NAMALWA (cell line): ENCODE results near the gene INTS7.
"Not testable (repeated sequence)": the region's sequence is repeated elsewhere in the genome, so short reads cannot be mapped to it uniquely, and the experiment has no call there.

Experiments used
- DNase-seq: peaks from one replicate; pipeline ENCODE4 v3.0.0-alpha.2; 2015; ENCODE audit warnings: low spot score

The INTS7 gene

DNA sequence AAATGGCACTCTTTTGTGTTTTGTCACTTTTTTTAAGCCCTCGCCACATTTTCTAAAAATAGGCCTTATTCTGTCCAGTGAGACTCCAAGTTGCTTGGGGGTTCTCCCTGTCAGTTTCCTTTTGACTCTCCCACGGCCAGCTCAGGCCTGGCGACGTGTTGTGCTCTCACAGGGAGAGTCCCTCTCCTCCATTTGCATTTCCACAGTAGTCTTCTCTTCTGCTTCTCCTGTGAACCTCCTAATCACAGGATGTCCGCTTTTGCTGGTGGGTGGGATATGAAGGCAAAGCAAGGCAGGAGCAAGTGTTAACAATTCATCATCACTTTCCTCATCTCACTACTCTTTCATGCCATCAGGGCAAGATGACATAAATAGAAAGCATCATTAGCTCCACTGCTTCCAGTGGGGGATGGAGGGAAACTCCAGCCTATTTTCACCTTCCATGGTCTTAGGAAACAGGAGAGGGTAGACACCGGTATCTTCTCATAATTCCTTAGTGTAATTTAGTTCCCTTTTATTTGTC is 99.8 kb downstream of the INTS7 start:
- no peak for DNase-seq

- no peak for DNase-seq
These were observed 101.2 kb downstream of the INTS7 start for GRCh38 chr1:211933946-211934714.

DNA sequence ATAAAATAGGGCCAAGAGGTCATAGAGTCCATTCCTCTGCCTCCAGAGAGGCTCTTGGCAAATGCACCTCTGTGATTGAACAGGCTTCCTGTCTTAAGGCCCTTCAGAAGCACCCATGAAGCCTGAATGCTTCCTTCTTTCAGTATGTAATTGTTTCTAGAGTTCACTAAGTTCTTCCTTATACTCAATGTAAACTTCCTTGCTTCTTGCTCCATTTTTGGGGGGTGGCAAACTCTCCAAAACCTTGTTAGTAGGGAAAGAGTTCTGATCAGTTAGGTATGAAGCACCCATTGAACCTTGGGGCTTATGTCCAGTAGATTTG is 102.5 kb downstream of the INTS7 start:
- DNase-seq: no peak

GRCh38 chr1:211932231-211932932 is 103.0 kb downstream of the INTS7 start:
- DNase-seq: no peak

DNA sequence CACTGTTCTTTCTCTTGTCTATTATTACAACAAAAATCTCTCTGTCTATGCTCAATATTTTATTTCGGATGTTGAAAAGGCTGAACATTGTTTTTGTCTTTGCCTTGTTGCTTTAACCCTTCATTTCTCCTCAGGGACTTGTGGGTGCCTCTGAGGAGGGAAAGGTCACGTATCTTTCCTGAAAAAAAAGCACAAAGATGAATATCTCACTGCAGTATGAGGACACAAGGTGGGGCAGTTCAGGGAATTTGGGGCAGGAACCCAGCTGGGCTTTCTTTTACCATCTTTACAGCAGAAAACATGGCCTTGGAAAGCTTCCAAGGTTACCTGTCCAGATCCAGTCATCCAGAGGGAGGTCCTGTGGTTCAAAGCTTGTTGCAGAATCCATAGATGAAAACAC is 105.7 kb downstream of the INTS7 start:
- DNase-seq: no peak

DNA sequence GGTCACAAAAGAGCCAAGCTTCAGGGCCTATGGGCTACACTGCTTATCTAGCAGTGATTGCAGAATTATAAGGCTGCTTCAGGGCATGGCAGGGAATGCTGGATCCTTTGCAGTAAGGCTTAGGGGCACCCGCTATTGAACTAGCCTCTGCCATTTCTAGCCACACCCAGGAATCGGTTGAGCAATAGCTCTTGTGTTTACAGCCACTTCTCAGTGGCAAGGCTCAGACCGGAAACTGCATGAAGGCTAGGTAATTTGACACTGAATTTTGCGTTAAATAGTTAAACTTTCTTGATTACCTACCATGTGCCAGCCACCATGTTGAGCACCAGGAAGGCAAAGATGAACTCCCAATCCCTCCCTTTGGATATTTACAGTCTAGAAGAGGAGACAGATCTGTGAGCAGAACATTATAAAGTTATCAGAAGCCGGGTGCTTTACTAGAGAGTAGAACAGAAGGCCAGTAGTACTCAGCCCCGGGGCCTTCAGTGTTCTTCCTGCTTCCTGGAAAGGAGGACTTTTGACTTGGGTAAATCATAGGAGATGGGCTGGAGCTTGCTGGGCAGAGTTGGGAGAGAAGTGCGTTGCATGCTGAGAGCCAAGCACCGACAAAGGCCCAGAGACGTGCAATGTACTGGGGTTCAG is 106.2 kb downstream of the INTS7 start:
- DNase-seq: no peak

DNA sequence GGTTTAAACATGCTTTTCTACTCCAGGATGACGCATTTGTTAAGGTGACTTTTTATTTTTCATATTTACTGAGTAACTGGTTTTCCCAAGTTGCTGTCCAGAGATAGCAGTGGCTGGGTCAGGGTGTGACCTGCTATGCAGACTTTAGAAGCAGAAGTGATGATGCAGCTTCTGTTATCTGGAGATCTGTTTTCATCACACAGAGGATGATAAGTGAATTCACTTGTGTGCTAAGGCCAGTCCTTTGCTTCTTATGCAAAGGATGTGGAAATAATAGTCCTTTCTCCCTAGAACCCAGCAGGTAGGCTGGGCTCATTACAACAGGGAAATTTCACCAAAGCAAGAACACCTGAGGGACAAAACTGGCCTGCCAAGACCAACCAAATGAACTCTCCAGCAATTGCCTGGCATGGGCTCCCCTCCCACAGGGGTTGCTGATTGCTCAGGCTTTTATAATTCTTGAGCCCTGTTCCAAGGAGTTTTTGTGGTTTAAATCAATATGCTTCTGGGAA is 107.0 kb downstream of the INTS7 start:
- no peak for DNase-seq

DNA sequence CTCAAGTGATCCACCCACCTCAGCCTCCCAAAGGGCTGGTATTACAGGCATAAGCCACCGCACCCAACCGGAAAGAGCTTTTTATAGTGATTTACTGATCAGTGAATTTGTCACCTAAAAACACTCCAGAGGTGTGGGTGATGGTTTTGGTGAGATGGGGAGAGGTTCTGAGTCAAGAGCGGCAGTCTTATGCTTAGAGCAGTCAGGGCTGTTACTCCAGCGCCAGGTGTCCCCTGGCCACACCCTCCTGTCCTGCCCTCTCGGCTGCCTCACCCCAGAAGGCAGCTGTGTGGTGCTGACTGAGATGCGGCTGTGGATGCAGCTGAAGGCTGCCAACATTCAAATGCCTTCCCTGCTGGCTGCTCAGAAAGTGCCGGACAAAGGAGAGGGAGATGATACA is 110.3 kb downstream of the INTS7 start:
- peak; percentile 62 for DNase-seq

- DNase-seq: no peak
These were observed 111.1 kb downstream of the INTS7 start for GRCh38 chr1:211924256-211924655.

GRCh38 chr1:211923095-211923494 is 112.3 kb downstream of the INTS7 start:
- DNase-seq: no peak

DNA sequence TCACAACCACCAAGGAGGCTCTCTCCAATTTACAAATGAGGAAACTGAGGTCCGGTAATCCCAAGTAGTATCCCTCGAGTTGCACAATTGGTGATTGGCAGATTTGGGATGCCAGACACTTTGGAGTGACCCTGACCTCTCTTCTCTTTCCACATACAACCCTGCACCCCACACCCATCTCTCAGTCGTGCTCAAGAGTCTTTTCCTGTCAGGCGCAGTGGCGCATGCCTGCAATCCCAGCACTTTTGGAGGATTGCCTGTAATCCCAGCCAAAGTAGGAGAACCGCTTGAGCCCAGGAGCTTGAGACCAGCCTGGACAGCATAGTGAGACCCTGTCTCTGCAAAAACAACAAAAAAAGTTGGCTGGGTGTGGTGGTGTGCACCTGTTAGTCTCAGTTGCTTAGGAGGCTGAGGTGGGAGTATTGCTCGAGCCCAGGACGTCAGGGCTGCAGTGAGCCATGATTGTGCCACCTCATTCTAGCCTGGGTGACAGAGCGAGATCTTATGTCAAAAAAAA is 113.7 kb downstream of the INTS7 start:
- no peak for DNase-seq

- DNase-seq: no peak
These were observed 114.6 kb downstream of the INTS7 start for GRCh38 chr1:211920602-211921226.

DNA sequence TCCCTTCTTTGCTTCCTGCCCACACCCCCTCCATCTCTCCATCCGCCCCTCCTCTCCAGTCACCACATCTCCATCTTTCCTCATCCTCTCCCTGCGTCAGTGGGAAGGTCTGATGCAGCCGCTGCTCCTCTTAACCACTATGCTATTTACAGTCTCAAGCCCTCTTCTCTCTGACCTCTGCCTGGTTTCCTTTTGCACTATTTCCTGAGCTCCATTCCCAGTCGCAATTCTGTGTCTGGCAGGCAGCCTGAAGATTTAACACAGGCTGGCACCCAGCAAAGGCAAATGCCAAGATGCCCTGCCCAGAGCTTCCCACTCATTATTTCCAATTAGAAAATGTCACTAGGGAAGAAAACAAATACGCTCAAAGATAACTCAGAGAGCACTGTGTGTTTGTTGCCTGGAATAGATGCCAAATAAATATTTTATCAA is 115.2 kb downstream of the INTS7 start:
- DNase-seq: no peak

- no peak for DNase-seq
These were observed 116.4 kb downstream of the INTS7 start for GRCh38 chr1:211918843-211919414.

DNA sequence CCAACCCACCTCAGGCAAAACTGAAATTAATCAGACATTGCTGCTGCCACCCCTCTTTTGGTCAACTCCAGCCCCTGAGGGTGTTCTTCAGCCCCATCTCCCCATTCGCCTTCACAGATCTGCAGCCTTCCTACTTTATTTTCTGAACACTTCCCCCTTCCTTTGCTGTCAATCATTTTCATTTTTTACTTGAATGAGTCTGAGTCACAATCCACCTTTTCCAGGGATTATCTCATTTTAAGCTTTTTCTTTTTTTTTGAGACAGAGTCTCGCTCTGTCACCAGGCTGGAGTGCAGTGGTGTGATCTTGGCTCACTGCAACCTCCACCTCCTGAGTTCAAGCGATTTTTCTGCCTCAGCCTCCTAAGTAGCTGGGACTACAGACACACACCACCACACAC is 118.9 kb downstream of the INTS7 start:
- DNase-seq: not testable (repeated sequence)

- DNase-seq: no peak
These were observed 119.4 kb downstream of the INTS7 start for GRCh38 chr1:211915924-211916323.

GRCh38 chr1:211912844-211913432 is 122.4 kb downstream of the INTS7 start:
- no peak for DNase-seq

- no peak for DNase-seq
These were observed 123.3 kb downstream of the INTS7 start for GRCh38 chr1:211912038-211912437.

GRCh38 chr1:211910913-211911485 is 124.4 kb downstream of the INTS7 start:
- DNase-seq: no peak

- no peak for DNase-seq
These were observed 125.1 kb downstream of the INTS7 start for GRCh38 chr1:211910113-211910884.
